ENCODE data around the gene ME3.

DNA sequence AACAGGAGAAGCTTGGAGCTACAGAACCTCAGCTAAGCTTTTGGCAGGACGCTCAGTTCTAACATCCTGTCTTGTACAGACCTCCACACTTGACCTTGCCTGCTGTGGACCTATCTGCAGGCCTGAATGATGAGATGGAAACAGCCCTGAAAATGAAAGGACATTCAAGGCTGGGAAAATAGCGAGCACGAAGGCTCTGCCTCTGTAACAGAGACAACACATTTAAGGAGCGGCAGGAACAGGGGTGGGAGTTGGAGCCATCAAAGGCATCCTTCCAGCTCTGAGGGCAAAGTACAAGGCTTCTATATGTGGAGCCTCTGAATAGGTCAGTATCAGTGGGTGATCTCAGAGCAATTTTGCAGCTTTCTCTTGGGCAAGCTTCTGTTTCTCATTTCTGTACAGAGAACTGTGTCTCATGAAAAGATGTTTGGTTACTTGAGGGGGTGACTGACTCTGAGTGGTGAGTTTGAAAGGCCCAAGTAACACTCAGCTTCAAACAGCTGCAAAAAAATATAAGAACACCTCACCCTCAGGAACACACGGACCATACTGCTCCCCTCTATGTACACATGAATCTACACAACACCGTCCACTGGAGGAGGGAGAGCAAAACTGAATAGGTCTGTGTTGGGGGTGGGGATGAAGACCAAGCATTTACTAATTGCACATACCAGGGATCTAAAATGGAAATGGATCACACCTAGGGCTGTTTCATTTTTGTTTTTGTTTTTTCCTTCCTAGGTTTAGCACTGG is 196.1 kb downstream of the ME3 start:
- peak in 1 of 2 donors; percentile 34 for TF ChIP-seq RAD21 (IDR thresholded peaks at IDR 0.05)
- TF ChIP-seq, protein P1, sequence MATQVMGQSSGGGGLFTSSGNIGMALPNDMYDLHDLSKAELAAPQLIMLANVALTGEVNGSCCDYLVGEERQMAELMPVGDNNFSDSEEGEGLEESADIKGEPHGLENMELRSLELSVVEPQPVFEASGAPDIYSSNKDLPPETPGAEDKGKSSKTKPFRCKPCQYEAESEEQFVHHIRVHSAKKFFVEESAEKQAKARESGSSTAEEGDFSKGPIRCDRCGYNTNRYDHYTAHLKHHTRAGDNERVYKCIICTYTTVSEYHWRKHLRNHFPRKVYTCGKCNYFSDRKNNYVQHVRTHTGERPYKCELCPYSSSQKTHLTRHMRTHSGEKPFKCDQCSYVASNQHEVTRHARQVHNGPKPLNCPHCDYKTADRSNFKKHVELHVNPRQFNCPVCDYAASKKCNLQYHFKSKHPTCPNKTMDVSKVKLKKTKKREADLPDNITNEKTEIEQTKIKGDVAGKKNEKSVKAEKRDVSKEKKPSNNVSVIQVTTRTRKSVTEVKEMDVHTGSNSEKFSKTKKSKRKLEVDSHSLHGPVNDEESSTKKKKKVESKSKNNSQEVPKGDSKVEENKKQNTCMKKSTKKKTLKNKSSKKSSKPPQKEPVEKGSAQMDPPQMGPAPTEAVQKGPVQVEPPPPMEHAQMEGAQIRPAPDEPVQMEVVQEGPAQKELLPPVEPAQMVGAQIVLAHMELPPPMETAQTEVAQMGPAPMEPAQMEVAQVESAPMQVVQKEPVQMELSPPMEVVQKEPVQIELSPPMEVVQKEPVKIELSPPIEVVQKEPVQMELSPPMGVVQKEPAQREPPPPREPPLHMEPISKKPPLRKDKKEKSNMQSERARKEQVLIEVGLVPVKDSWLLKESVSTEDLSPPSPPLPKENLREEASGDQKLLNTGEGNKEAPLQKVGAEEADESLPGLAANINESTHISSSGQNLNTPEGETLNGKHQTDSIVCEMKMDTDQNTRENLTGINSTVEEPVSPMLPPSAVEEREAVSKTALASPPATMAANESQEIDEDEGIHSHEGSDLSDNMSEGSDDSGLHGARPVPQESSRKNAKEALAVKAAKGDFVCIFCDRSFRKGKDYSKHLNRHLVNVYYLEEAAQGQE (IDR thresholded peaks at IDR 0.05), result no peak
- no peak for TF ChIP-seq JUND (IDR thresholded peaks at IDR 0.05)
- no peak for TF ChIP-seq YY1 (IDR thresholded peaks at IDR 0.05)
- TF ChIP-seq, protein P2, sequence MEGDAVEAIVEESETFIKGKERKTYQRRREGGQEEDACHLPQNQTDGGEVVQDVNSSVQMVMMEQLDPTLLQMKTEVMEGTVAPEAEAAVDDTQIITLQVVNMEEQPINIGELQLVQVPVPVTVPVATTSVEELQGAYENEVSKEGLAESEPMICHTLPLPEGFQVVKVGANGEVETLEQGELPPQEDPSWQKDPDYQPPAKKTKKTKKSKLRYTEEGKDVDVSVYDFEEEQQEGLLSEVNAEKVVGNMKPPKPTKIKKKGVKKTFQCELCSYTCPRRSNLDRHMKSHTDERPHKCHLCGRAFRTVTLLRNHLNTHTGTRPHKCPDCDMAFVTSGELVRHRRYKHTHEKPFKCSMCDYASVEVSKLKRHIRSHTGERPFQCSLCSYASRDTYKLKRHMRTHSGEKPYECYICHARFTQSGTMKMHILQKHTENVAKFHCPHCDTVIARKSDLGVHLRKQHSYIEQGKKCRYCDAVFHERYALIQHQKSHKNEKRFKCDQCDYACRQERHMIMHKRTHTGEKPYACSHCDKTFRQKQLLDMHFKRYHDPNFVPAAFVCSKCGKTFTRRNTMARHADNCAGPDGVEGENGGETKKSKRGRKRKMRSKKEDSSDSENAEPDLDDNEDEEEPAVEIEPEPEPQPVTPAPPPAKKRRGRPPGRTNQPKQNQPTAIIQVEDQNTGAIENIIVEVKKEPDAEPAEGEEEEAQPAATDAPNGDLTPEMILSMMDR (IDR thresholded peaks at IDR 0.05; ENCODE audit: low read depth, low read length, missing input control), result no peak
- TF ChIP-seq, protein P3, sequence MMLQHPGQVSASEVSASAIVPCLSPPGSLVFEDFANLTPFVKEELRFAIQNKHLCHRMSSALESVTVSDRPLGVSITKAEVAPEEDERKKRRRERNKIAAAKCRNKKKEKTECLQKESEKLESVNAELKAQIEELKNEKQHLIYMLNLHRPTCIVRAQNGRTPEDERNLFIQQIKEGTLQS (IDR thresholded peaks at IDR 0.05), result no peak
- TF ChIP-seq, protein P4, sequence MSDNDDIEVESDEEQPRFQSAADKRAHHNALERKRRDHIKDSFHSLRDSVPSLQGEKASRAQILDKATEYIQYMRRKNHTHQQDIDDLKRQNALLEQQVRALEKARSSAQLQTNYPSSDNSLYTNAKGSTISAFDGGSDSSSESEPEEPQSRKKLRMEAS (IDR thresholded peaks at IDR 0.05), result no peak
- TF ChIP-seq RXRA (IDR thresholded peaks at IDR 0.05), result peak; percentile 43 to 49
- TF ChIP-seq TAF1 (conservative IDR thresholded peaks at IDR 0.05), result no peak

Data from liver (tissue), 3 donors.